SK-N-SH (cell line): ENCODE results near the gene MYOD1.

Experiments
- TAF1 ChIP-seq: IDR thresholded peaks from 2 replicates; pipeline ENCODE4 v1.6.1; 2012; ENCODE audit warnings: low read depth, mild to moderate bottlenecking, low read length, moderate library complexity, borderline replicate concordance
- YY1 ChIP-seq: IDR thresholded peaks from 2 replicates; pipeline ENCODE4 v1.4.0; 2012; ENCODE audit warnings: low read depth, mild to moderate bottlenecking
- TF ChIP-seq, protein P1 (sequence below): fragments of 200-600 bp; sonication (generic); IDR thresholded peaks from 2 replicates; pipeline ENCODE4 v1.6.1; 2017; ENCODE audit warnings: antibody characterized with exemption, mild to moderate bottlenecking, moderate library complexity

DNA sequence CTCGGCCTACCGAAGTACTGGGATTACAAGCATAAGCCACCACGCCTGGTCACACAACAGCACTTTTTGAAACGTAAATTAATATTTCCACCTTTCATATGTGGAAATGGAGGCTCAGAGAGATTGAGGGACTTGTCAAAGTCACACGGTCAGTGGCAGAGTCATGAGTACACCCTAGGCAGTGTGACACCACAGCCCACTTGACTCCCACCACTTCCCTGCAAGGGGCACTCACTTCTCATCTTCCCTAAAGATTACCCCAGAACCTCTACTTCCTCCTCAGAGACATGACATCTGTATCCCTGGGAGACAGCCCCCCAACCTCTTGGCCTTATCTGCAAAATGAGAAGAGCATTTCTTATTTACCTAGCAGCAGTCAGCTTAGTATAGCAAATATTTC, 16.5 kb upstream of the MYOD1 start:
- TF ChIP-seq, protein P1, sequence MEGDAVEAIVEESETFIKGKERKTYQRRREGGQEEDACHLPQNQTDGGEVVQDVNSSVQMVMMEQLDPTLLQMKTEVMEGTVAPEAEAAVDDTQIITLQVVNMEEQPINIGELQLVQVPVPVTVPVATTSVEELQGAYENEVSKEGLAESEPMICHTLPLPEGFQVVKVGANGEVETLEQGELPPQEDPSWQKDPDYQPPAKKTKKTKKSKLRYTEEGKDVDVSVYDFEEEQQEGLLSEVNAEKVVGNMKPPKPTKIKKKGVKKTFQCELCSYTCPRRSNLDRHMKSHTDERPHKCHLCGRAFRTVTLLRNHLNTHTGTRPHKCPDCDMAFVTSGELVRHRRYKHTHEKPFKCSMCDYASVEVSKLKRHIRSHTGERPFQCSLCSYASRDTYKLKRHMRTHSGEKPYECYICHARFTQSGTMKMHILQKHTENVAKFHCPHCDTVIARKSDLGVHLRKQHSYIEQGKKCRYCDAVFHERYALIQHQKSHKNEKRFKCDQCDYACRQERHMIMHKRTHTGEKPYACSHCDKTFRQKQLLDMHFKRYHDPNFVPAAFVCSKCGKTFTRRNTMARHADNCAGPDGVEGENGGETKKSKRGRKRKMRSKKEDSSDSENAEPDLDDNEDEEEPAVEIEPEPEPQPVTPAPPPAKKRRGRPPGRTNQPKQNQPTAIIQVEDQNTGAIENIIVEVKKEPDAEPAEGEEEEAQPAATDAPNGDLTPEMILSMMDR = no peak
- TF ChIP-seq TAF1 = no peak
- no peak for TF ChIP-seq YY1
